Caki2 (cell line): Measurements from ENCODE around the gene RHEB. TPM values are rescaled to one million over a fixed set of nuclear protein-coding genes. Genes with fewer than 3 reads are reported as not detected.

Source experiments
- DNase-seq: peaks from one replicate; pipeline ENCODE4 v3.0.0-alpha.2; 2015; ENCODE audit warnings: low read depth
- in situ Hi-C: cut with HindIII; loops from 2 replicates; pipeline ENCODE4 v1.10.0; 2016; ENCODE audit warnings: low sequenced_read_pairs, low pct_unique_long_range_greater_than_20kb, mixed read lengths
- total RNA-seq: library from RNA; depleted of rRNA; stranded (reverse); fragments of >200 nt; shearing (Covaris generic); gene quantifications from 2 replicates; pipeline ENCODE4 v1.2.3, GENCODE V29; 2014; ENCODE audit warnings: low replicate concordance

RHEB gene
- total RNA-seq, 1 experiment from 2014 or later, result 154 TPM

GRCh38 chr7:151442776-151443496 is 76.8 kb downstream of the RHEB start:
- DNase-seq, result no peak
- in situ Hi-C loops, result no loop called here

DNA sequence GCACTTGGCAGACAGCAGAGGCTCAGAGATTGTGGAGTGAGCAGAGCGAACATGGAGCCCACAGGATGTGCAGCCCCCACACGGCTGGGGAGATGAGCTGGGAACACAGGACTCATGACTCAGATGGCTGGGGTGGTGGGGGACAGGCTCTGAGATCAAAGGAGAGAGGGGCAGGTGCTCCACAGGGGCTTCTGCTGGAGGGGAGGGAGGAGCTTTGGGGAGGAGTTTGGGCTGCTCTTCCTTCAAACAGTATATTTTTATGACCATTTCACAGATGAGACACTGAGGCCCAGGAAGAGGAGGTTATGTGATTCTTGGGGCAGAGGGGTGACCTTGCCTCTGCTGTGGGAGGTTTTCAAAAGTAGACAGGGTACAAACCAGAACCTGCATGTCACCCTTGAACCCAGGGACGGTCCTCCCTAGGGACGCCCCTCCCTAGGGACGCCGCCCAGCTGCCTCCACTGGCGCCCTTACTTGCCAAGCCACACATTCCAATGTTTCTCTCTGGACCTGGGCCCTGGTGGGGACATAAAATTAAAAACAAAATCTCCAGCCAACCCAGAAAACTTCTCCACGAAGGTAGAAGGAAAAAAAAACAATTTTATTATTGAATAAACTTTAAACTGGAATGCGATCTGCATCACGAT is 78.8 kb downstream of the RHEB start:
- no peak for DNase-seq
- in situ Hi-C loops, result no loop called here

DNA sequence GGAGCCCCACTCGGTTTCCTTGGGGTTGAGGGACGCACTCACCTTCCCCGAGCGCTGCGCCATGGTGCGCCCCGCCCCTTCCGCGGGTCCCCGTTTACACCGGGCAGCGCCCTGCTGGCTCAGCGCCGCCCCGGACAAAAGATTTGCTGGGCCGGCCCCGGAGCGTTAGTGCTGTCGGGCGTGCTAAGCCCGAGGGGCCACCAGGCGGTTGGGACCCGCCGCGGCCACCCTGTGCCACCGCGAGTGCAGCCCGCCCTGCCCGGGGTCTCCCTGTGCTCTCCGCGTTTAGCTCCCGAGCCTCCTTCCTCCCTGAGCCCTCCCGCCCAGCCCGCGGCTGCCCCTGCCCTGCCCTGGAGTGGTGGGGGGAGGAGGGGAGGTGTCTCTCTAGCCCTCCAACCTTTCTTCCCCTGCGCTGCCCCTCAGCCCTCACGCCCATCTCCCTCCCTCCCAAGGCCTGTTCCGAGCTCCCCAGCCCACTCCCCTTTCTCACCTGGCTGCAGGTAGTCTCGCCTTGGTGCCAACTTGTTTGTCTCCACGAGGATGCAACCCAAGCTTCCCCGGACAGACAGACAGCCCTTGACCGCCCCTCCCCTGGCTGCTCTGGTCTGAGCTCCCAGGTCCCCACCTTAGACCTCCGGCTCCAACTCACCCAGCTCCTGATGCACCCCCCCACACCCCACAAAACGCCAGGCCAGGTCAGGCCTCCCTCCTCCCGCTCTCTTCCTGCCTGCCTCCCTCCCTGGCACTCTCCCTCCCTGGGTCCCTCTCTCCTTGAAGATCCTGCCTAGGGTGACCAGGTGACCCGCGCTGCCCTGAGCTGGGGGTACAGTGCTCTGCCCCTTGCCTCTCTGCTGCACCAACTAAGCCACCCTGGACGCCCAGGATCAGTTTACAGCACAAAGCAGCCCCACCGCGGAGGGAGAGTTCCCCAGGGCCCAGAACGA is 79.6 kb downstream of the RHEB start, which contains the start of gene CRYGN:
CRYGN (minus strand) TSS at position 287 of the 944 bp plus-strand sequence; CDS start at position 63, 224 bp downstream.
- in situ Hi-C loops, result no loop called here
- no peak for DNase-seq

DNA sequence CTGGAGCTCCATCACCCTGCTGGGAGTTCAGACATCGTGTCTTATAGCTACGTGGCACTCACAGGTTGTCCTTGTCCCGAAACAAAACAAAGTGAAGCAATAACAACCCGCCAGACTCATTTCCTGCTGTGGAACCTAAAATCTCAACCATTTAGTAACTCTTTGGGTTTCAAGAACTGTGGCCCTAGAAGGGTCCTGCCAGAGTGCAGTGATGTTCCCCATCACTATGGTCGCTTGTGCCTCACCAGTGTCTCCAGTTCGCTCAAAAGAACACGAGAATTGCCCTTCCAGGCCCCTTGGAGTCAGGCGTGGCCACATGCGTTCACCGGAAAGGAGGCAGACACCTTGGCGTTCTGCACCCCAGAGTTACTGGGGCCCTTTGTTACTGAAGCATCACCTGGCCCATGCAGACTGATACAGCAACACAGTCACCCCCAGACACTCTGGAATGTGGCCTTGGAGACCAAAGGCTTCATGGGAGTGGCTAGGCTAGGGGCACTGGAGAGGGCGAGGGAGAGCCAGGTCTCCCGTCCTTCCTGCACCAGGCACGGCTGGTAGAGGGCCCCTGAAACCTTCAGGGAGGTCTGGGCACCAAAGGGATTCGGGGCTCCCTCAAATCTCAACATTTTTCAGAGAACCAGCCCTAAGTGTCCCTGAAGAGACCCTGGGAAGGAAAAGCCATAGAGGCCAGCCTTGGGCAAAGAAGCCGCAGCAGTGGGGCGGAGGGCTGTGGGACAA is 80.7 kb downstream of the RHEB start:
- in situ Hi-C loops, result no loop called here
- DNase-seq, result no peak

GRCh38 chr7:151437866-151438516 is 81.7 kb downstream of the RHEB start:
- in situ Hi-C loops, result no loop called here
- DNase-seq, result no peak

- in situ Hi-C loops, result no loop called here
- no peak for DNase-seq
Observed at GRCh38 chr7:151437159-151437553, 82.5 kb downstream of the RHEB start.

DNA sequence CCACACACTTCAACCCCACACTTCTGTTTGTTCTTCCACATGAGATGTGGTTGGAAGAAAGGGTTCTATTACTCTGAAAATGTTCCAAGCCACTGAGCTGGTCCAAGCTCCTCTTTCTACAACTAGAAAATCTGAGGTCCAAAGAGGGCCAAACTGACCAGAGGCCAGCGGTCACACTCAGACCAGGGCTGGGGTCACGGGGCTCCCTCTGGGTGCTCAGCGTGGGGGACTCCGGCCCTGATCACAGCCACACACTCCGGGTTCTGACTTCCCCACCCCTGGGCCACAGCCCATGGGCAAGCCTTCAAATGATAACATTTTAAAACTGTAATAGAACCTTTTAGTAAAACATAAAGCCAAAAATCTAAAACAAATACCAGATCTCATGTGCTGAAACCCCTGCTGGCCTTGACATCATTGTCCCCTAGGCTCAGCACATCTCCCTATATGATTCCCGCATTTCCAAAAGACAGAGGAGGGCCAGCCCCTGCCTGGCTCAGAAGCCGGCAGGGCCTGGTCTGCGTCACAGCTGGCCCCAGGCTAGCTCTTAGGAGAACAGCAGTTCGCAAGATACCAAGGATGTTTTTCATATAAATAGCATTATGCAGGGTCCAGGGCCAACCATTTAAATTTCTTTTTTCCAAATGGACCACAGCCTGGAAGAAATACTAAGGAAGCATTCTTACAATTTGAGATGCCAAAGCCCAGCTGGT is 83.1 kb downstream of the RHEB start:
- in situ Hi-C loops, result no loop called here
- DNase-seq, result no peak

- in situ Hi-C loops, result no loop called here
- no peak for DNase-seq
Observed at GRCh38 chr7:151435971-151436370, 83.7 kb downstream of the RHEB start.

DNA sequence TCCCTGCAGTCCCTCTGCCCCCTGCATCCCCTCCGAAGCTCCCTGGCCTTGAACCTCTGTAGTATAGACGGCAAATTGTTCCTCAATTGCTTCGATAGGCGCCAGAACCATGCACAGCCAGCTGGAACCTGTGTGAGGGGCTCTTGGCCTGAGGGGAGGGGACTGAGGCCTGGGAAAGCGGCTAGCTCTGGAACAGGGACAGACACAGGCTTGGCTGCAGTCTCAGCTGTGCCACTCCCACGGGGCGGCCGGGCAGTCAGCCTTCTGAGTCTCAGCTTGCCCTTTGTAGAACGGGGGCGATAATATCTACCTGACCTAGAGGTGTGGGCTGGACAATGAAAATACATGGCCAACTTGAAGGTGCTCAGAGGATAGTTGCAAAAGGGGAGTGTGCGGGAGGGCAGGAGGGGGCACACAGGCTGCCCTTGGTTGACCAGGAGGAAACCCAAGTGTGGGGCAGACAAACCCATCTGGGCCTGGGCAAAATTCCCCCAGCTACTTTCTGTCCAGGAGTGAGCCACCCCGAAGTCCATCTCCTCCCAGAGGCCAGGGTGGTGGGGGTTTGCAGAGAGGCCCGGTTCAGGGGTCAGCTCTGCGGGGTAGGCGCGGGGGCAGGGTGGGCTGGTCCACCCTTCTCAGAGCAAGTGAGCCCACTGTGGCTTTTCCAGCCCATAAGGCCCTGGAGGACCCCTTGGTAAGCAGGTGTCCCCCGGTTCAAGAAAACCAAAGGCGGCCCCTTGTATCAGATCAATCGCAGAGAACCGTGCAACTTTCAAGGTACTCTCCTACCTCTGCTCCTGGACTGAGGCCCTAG is 84.4 kb downstream of the RHEB start:
- no peak for DNase-seq
- in situ Hi-C loops, result no loop called here

DNA sequence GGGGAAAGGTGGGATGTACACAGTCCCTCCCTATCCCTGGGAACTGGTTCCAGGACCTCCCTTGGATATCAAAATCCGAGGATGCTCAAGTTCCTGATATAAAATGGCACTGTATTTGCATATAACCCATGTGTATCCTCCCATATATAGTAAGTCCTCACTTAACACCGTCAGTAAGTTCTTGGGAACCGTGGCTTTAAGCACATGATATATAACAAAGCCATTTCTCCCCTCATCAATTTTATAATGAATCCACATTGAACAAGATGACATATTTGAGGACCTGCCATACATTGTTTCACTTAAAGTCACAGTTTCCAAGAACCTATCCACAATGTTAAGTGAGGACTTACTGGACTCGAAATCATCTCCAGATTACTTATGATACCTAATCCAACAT is 85.1 kb downstream of the RHEB start:
- in situ Hi-C loops, result no loop called here

GRCh38 chr7:151433721-151434400 is 85.8 kb downstream of the RHEB start:
- in situ Hi-C loops, result no loop called here
- DNase-seq, result no peak

More for the DNA sequence above, 85.1 kb downstream of the RHEB start:
- no peak for DNase-seq

- DNase-seq, result no peak
- in situ Hi-C loops, result no loop called here
Observed at GRCh38 chr7:151432658-151433521, 86.8 kb downstream of the RHEB start.

- no peak for DNase-seq
- in situ Hi-C loops, result no loop called here
Observed at GRCh38 chr7:151431768-151432311, 87.9 kb downstream of the RHEB start.

DNA sequence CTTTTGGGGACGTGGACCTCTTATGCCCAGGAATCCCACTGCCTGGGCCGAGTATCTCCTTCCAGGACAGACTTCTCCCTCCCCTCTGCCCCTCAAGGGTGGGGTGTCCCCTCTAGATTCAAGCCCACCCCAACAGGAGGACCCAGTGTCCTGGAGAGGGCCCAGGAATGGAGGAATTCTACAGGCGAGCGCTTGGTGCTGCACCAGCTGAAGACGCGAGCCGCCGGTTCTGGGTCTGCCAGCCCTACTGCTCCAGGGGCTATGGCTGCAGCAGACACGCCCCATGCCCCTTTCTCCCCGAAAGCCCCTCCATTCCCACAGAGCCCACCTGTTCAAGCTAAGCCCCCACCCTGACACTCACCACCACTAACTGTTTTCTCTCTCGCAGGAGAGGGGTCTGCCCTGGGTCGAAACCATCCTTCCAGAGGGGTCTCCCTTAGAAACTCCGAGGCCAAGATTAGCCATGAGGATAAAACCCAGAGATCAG is 88.4 kb downstream of the RHEB start:
- DNase-seq, result no peak
- in situ Hi-C loops, result no loop called here
